Esophagus mucosa (tissue), 1 donor: ENCODE measurements around the gene CAPN2. TPM values are rescaled to one million over a fixed set of nuclear protein-coding genes. Genes with fewer than 3 reads are reported as not detected.
"Not testable (repeated sequence)": the region's sequence is repeated elsewhere in the genome, so short reads cannot be mapped to it uniquely, and the experiment has no call there.

ENCODE experiments used
- ATAC-seq: fragments of 200-7000 bp; cut with Tn5 transposase; one replicate; pipeline ENCODE4 v1.9.1; 2020
- total RNA-seq: library from RNA; stranded (reverse); gene quantifications from one replicate; pipeline ENCODE4 v1.2.4, GENCODE V29; 2023
- donor health status: DM: yes; HTN: yes; CAD: no.

The CAPN2 gene
- total RNA-seq, 1 donor from 2014 or later: 171 TPM

- ATAC-seq: no peak
Observed at GRCh38 chr1:223717123-223717522, 4.8 kb downstream of the CAPN2 start.

- no peak for ATAC-seq
Observed at GRCh38 chr1:223717695-223718363, 5.5 kb downstream of the CAPN2 start.

DNA sequence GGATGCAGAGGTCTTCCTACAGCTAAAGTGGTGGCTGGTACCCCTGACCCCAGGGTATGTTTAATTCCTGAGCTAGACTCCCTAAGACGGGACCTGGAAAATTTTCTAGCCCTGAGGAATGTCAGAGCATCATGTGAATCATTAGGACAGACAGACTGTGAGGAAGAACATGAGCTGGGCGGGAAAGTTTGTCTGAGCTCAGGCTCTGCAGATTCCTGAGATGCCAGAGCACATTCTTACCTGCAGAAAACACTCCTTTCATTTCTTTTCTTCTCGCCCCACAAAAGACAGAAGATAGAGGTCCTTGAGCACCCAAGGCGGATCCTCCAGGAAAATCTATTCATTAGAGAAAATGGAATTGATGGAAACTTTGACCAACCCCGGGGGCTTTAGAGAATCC is 6.5 kb downstream of the CAPN2 start:
- ATAC-seq: no peak

DNA sequence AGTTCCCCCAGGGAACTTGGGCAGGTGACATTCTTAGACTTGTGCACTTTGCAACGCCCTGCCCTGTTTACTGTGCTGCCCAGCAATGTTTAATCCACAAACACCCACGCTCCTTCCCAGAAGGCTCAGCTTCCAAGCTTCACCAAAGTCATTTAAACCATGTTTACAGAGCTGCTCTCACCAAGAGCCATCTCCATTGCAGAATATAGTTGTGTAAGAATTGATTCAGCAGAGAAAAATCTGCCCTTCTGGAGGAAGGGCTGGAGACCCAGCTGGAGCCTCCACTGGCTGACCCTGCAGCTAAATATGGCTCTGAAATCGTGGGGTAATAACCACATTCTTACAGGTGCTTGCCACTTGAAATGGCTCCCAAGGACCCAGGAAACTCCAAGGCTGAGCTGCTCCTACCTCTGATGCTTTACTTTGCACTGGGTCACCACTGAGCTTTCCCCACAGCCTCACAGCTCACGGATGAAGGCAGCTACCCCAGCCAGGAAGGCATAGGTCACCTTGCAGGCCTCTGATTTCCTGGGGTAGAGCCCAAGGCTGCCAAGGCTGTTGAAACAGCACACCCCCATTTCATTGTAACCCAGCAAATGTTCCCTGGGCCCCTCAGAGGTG is 8.7 kb downstream of the CAPN2 start:
- peak; percentile 36 for ATAC-seq

DNA sequence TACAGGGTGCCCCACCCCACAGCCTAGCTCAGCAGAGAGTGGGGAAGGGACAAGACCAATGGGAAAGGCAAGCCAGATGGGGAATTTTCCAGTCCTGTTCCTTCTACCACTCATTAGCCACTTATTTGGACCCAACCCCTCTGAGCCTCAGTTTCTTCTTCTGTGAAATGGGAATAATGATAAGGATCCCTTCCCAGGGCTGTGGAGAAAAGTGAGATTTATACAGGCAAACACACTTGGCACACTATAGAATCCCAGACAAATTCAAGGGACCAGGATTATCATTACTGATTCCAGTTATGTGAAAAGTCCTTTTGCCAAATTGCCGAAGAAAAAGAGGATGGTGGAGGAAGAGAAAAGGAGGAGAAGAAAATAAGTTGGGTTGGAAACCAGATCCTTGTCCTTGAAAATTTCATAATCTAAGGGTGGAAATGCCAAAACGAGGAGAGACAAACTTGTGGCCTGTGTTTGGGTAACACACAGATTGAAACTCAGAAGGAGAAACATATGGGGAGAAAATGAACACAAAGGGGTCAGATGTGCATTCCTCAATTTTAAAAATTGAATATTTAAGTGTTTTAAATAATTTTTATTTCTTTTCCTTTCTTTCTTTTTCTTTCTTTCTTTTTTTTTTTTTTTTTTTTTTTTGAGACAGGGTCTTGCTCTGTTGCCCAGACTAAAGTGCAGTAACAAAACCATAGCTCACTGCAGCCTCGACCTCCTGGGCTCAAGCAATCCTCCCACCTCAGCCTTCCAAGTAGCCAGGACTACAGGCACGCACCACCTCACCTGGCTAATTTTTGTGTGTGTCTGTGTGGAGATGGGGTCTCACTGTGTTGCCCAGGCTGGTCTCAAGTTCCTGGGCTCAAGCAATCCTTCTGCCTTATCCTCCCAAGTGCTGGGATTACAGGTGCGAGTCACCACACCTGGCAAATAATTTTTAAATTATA is 9.6 kb downstream of the CAPN2 start:
- ATAC-seq: no peak

GRCh38 chr1:223723351-223723904 is 11.1 kb downstream of the CAPN2 start:
- no peak for ATAC-seq

- ATAC-seq: no peak
Observed at GRCh38 chr1:223724376-223724775, 12.0 kb downstream of the CAPN2 start.

GRCh38 chr1:223725578-223725977 is 13.2 kb downstream of the CAPN2 start:
- ATAC-seq: no peak

- ATAC-seq: peak; percentile 87
Observed at GRCh38 chr1:223726380-223727001, 14.2 kb downstream of the CAPN2 start.

- ATAC-seq: no peak
Observed at GRCh38 chr1:223727541-223727940, 15.2 kb downstream of the CAPN2 start.

- ATAC-seq: no peak
Observed at GRCh38 chr1:223729906-223730305, 17.6 kb downstream of the CAPN2 start.

DNA sequence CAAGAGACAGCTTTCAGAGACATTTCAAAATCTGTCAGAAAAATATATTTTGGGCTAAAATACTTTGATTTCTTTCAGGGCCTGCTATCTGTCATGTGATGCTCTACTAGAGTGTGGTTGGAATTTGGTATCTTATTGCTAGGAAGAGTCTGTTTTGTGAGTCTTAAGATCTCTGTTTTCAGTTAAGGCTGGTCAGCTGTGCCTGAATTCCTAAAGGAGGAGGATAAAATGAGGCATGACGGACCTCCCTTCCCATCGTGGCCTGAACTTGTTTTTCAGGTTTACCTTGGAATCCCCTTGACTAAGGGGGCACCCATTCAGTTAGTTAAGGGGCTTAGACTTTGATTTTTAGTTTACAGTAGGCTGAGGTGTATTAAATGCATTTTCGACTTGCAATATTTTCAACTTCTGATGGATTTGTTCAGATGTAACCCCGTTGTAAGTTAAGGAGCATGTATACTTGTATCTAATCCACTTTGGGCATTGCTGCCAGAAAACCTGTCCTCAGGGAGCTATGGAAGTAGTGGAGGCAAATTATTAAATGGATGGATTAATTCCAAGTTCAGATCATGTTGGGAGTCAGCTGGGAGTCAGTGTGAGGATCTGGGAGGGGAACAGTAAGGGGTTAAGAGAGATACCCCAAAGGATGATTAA is 18.3 kb downstream of the CAPN2 start:
- no peak for ATAC-seq

GRCh38 chr1:223731133-223731770 is 18.9 kb downstream of the CAPN2 start:
- ATAC-seq: no peak

GRCh38 chr1:223732993-223733798 is 20.9 kb downstream of the CAPN2 start:
- peak; percentile 69 for ATAC-seq

DNA sequence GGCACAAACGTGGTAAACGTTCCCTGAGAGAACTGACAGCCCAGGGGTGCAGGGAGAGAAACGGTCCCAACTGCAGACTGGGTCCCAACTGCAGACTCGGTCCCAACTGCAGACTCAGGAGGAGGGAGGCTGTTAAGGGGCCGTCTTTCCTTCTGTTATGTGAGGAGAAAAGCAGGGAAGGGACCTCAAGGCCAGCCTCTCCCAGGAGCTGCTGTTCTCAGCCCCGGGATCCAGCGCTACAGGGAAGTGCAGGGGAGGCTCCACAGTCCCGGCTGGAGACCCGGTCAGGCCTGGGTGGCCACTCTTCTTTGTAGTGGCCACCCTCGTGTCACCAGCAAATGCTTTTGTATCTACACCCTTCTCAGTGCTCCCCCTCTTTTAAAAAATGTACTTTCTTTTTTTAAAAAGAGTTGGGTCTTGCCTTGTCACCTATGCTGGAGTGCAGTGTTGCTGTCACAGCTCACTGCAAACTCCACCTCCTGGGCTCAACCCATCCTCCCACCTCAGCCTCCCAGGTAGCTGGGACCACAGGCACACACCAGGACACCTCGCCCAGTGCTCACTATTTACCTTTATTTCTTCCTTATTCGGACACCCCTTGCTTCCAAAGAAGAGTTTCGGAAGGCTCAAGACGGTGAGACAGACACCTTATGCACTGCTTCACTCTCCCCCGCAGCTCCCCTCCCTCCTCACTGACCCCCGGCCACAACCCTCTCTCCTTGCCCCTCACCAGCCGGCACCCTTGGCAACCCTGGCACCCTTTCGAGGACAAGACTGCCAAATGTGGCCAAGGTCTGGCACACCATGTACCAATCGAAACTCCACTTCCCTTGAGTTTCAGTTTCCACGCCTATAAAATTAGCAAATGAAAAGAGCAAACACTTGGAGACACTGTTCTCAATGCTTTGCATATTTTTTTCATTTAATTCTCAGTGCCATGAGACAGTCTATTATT is 21.8 kb downstream of the CAPN2 start:
- ATAC-seq: no peak

DNA sequence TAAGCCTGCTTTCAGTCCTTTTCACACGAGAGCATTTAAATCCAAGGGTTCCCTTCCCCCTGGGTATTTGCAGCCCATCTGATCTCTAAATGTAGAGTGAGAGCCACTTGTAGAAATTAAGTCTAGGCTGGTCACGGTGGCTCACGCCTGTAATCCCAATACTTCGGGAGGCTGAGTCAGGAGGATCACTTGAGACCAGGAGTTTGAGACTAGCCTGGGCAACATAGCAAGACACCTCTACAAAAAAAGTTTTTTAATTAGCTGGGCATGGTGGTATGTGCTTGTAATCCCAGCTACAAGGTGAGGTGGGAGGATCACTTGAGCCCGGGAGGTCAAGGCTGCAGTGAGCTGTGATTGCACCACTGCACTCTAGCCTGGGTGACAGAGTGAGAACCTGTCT is 24.3 kb downstream of the CAPN2 start:
- not testable (repeated sequence) for ATAC-seq

DNA sequence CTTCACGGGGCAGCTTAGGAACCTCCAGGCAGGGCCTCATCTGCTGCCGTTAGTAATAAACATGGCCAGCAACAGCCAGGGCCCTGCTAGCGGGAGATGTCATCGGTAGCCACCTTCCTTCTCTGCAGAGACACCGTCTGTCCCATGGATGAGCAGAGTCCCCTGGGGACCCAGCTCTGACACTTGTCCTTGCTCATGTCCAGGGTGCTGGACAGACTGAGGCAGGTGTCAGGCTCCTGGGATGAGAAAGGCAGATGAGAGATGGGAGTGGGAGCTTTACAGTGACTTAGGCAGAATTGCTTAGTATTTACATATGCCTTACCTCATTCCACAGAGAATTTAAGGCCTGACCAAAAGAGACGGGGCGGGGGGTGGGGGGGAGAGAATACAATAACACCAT is 25.0 kb downstream of the CAPN2 start:
- no peak for ATAC-seq

GRCh38 chr1:223738465-223739365 is 26.4 kb downstream of the CAPN2 start:
- ATAC-seq: peak; percentile 17
